Mesendoderm (in vitro differentiated cells): ENCODE measurements around the gene DLGAP4.
A peak's percentile ranks its signal among the peaks of the same experiment; 100 is the strongest.

Experiments used
- DNase-seq: peaks from one replicate; pipeline ENCODE4 v3.0.0; 2013
- H2AK5ac ChIP-seq: 2 replicates; pipeline ENCODE4 v1.6.1; 2013; ENCODE audit warnings: low read length, inconsistent platforms
- H2BK120ac ChIP-seq: 2 replicates; pipeline ENCODE4 v1.6.1; 2013; ENCODE audit warnings: low read depth, mild to moderate bottlenecking, low read length, moderate library complexity, mixed read lengths
- H2BK15ac ChIP-seq: replicated peaks from 2 replicates; pipeline ENCODE4 v1.6.1; 2013; ENCODE audit warnings: low read depth, mild to moderate bottlenecking, moderate library complexity
- H2BK5ac ChIP-seq: 2 replicates; pipeline ENCODE4 v1.6.1; 2013; ENCODE audit warnings: low read length, inconsistent platforms
- H3K18ac ChIP-seq: 2 replicates; pipeline ENCODE4 v1.6.1; 2013; ENCODE audit warnings: mild to moderate bottlenecking, low read length, mixed read lengths
- H3K23ac ChIP-seq: one replicate; pipeline ENCODE4 v1.6.1; 2013; ENCODE audit warnings: low read length
- H3K27ac ChIP-seq: 2 replicates; pipeline ENCODE4 v1.5.1; 2013; ENCODE audit warnings: low read depth, mild to moderate bottlenecking, inconsistent platforms, low read length, moderate library complexity
- H3K27me3 ChIP-seq: 2 replicates; pipeline ENCODE4 v1.6.1; 2013; ENCODE audit warnings: low read length, control low read depth, mild to moderate bottlenecking, inconsistent platforms; ENCODE audit not compliant: insufficient read depth, poor library complexity
- H3K36me3 ChIP-seq: 2 replicates; pipeline ENCODE4 v1.6.1; 2013; ENCODE audit warnings: low read length, inconsistent platforms; ENCODE audit not compliant: control insufficient read depth, insufficient read depth
- H3K4ac ChIP-seq: one replicate; pipeline ENCODE4 v1.6.1; 2013; ENCODE audit warnings: low read depth, mild to moderate bottlenecking, low read length, moderate library complexity
- H3K4me1 ChIP-seq: 2 replicates; pipeline ENCODE4 v1.6.1; 2013; ENCODE audit warnings: low read depth, low read length, inconsistent platforms; ENCODE audit not compliant: control insufficient read depth
- H3K4me2 ChIP-seq: 2 replicates; pipeline ENCODE4 v1.6.1; 2013; ENCODE audit warnings: low read length
- H3K4me3 ChIP-seq: 2 replicates; pipeline ENCODE4 v1.5.1; 2013; ENCODE audit warnings: mild to moderate bottlenecking, low read length
- H3K56ac ChIP-seq: one replicate; pipeline ENCODE4 v1.6.1; 2013; ENCODE audit warnings: low read length
- H3K79me1 ChIP-seq: 2 replicates; pipeline ENCODE4 v1.6.1; 2013; ENCODE audit warnings: low read length, inconsistent platforms
- H3K79me2 ChIP-seq: 2 replicates; pipeline ENCODE4 v1.6.1; 2013; ENCODE audit warnings: mild to moderate bottlenecking, low read length; ENCODE audit not compliant: control insufficient read depth, insufficient read depth
- H3K9ac ChIP-seq: 2 replicates; pipeline ENCODE4 v1.6.1; 2013; ENCODE audit warnings: low read length, inconsistent platforms
- H4K5ac ChIP-seq: one replicate; pipeline ENCODE4 v1.6.1; 2013; ENCODE audit warnings: low read length
- H4K8ac ChIP-seq: one replicate; pipeline ENCODE4 v1.6.1; 2013; ENCODE audit warnings: low read depth, mild to moderate bottlenecking, control low read depth, low read length, moderate library complexity
- WGBS: extraction: QIAGEN DNeasy Blood & Tissue Kit; methylation state at CpG from one replicate; pipeline ENCODE4 v1.1.7; 2013; ENCODE audit warnings: low lambda C conversion rate, missing lambda C conversion rate; ENCODE audit not compliant: insufficient coverage; ENCODE audit errors: extremely low coverage; 5-methylcytosine and 5-hydroxymethylcytosine counted together

DLGAP4 gene

DNA sequence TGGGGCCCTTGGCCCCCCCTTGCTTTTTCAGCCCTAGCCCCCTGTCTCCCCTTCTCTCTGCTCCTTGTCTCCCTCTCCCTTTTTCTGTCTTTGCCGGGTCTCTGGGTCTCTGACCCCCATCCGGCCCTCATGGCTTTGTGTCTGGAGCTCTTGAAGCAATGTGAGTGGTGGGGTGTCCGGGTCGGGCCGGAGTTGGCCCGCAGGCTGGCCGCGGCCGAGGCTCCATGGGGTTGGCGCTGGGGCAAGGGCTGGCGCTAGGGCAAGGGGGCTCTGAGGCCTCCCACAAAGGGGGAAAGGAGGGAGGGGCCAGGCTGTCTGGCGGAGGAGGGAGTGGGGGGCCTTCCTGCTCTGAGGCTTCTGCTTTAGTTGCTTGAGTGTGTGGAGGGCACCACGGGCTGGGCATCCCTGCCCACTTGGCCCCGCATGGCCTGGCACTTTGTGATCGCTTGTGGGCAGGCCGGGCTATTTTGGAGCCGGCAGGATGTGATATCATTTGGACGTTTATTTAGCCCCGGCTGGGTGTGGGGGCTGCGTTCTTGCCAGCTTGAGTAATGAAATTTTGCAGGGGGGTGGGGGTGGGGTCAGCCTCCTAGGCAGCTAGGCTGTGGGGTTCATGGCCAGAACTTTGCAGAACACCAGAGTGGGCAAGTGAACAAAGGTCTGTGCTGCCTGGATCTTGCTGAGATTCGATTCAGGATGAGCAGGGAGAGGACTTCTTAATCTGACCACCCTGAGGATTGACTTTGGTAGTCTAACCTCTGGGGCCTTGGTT lies 156.5 kb downstream of the DLGAP4 start:
- peak overlapping the region; percentile 96 for H3K56ac ChIP-seq
- peak overlapping the region; percentile 98 for H3K23ac ChIP-seq
- no peak for DNase-seq
- H2BK120ac ChIP-seq = no peak overlapping the region
- H4K8ac ChIP-seq = no peak overlapping the region
- no peak overlapping the region for H4K5ac ChIP-seq
- WGBS = no CpG with 5 or more reads among the region's 21 CpGs
- H3K4ac ChIP-seq = no peak overlapping the region
- H2BK15ac ChIP-seq = no peak overlapping the region
- no peak overlapping the region for H2BK5ac ChIP-seq
- peak overlapping the region; percentile 81 for H3K9ac ChIP-seq
- peak overlapping the region; percentile 68 for H3K4me3 ChIP-seq
- H3K36me3 ChIP-seq = no peaks in the 10 kb centered on the region
- H3K79me1 ChIP-seq = peaks cover 30% of the 10 kb centered on the region
- H3K4me1 ChIP-seq = peaks cover 16% of the 10 kb centered on the region
- peak overlapping the region; percentile 24 for H3K18ac ChIP-seq
- H3K79me2 ChIP-seq = peaks cover 41% of the 10 kb centered on the region
- H3K4me2 ChIP-seq = peak overlapping the region; percentile 58
- peak overlapping the region; percentile 52 for H2AK5ac ChIP-seq
- no peaks in the 10 kb centered on the region for H3K27me3 ChIP-seq
- peak overlapping the region; percentile 57 for H3K27ac ChIP-seq

DNA sequence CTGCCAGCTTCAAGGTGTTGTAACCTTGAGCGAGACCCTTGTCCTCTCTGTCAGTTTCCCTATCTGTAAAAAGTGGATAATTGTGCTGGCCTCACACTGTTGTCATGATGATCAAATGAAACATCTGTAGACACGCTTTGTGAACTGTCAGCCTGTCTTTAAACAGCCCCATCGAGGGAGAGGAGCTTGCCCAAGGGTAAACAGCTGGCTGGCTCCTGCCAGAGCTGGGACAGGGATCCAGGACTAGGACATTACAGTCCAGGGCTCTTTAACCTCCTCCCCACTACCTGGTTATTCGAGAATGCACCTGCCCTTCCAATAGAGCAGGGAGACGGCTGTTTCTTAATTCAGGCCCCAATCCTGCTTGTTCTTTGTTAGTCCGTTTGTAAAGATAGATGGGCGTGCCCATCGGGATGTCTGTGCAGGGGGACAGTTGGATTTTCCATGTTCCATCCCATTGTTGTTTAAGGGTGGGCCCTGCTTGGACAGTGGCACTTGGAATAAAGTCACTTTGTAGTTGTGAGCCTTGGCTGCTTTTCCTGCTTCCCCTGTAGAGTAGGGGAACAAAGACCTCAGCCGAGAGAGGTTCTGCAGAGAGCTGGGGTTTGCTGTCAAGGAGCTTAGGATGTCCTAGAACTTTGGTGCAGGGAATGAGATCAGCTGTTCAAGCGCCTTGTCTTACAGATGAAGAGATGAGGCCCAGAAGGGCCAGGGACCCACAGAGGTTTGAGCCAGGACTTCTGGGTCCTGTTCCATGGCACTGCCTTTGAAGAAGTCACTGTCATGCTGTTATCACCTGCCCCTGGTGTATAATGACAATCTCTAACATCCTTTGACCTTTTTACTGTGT lies 157.3 kb downstream of the DLGAP4 start:
- no peak overlapping the region for H4K8ac ChIP-seq
- peaks cover 16% of the 10 kb centered on the region for H3K4me1 ChIP-seq
- DNase-seq = no peak

GRCh38 chr20:36465109-36466080 lies 159.3 kb downstream of the DLGAP4 start:
- peak overlapping the region; percentile 25 for H3K18ac ChIP-seq
- peak; percentile 95 for DNase-seq
- no peak overlapping the region for H3K4ac ChIP-seq
- WGBS = no CpG with 5 or more reads among the region's 12 CpGs
- peaks cover 57% of the 10 kb centered on the region for H3K79me2 ChIP-seq
- peak overlapping the region; percentile 96 for H3K27ac ChIP-seq
- H2BK120ac ChIP-seq = no peak overlapping the region
- H3K23ac ChIP-seq = peak overlapping the region; percentile 30
- H4K8ac ChIP-seq = no peak overlapping the region
- H4K5ac ChIP-seq = no peak overlapping the region
- no peak overlapping the region for H3K4me3 ChIP-seq
- no peak overlapping the region for H2BK15ac ChIP-seq
- peaks cover 37% of the 10 kb centered on the region for H3K79me1 ChIP-seq
- no peak overlapping the region for H3K4me2 ChIP-seq
- H3K4me1 ChIP-seq = peaks cover 20% of the 10 kb centered on the region
- H3K56ac ChIP-seq = peak overlapping the region; percentile 12
- H3K27me3 ChIP-seq = no peaks in the 10 kb centered on the region
- peak overlapping the region; percentile 8 for H3K9ac ChIP-seq
- no peak overlapping the region for H2BK5ac ChIP-seq
- no peak overlapping the region for H2AK5ac ChIP-seq
- H3K36me3 ChIP-seq = no peaks in the 10 kb centered on the region

More for the DNA sequence above, 157.3 kb downstream of the DLGAP4 start:
- no peak overlapping the region for H3K4ac ChIP-seq
- H3K9ac ChIP-seq = peak overlapping the region; percentile 81
- no peaks in the 10 kb centered on the region for H3K36me3 ChIP-seq
- H3K4me3 ChIP-seq = no peak overlapping the region
- no peak overlapping the region for H2AK5ac ChIP-seq
- no peak overlapping the region for H2BK15ac ChIP-seq
- H2BK5ac ChIP-seq = no peak overlapping the region
- H3K23ac ChIP-seq = no peak overlapping the region
- peaks cover 35% of the 10 kb centered on the region for H3K79me1 ChIP-seq
- H4K5ac ChIP-seq = no peak overlapping the region
- H3K56ac ChIP-seq = peak overlapping the region; percentile 96
- WGBS = no CpG with 5 or more reads among the region's 10 CpGs
- H3K27me3 ChIP-seq = no peaks in the 10 kb centered on the region
- H2BK120ac ChIP-seq = no peak overlapping the region
- H3K18ac ChIP-seq = no peak overlapping the region
- H3K4me2 ChIP-seq = peak overlapping the region; percentile 58
- H3K79me2 ChIP-seq = peaks cover 49% of the 10 kb centered on the region
- no peak overlapping the region for H3K27ac ChIP-seq

DNA sequence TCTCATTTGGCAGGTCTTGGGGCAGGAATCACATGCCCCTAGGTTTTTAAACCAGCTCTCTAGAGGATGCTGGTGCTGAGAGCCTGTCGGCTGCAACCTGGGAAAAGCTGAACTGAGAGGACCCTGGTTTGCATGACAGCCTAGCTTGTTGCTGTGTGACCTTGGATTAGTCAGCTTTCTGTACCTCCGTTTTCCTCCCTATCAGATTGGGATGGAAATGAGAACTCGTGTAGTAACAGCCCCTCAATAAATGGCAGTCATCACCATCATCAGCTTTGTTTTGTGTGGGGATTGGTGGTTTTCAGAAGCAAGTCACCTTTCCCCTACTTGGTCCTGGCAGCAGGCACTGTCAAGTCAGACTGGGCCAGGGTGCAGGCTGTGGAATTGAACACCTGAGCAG lies 159.9 kb downstream of the DLGAP4 start:
- Histone ChIP-seq H3K56ac (peak overlapping the region; percentile 56), H2BK5ac (no peak overlapping the region), H3K4ac (no peak overlapping the region), H3K23ac (peak overlapping the region; percentile 25), H3K79me2 (peaks cover 62% of the 10 kb centered on the region), H3K4me1 (peaks cover 17% of the 10 kb centered on the region), H3K36me3 (no peaks in the 10 kb centered on the region), H2BK120ac (no peak overlapping the region), H3K4me3 (no peak overlapping the region), H3K4me2 (no peak overlapping the region), H3K79me1 (peaks cover 41% of the 10 kb centered on the region), H4K8ac (no peak overlapping the region), H3K18ac (peak overlapping the region; percentile 25), H3K9ac (no peak overlapping the region), H2BK15ac (no peak overlapping the region), H2AK5ac (peak overlapping the region; percentile 22), H3K27me3 (no peaks in the 10 kb centered on the region), H3K27ac (peak overlapping the region; percentile 96), H4K5ac (no peak overlapping the region)
- WGBS = no CpG with 5 or more reads among the region's 3 CpGs
- no peak for DNase-seq
